ENCODE results near the gene JUND. TPM values are rescaled to one million over a fixed set of nuclear protein-coding genes. Genes with fewer than 3 reads are reported as not detected.

Gene JUND
- total RNA-seq, 4 donors from 2014 or later = 193 to 394 (median 316) TPM

- peaks cover 0 to 5% of the 10 kb centered on the region in 2 donors for H3K36me3 ChIP-seq
- peaks cover 33 to 73% of the 10 kb centered on the region in 2 donors for H3K4me1 ChIP-seq
- no peaks in the 10 kb centered on the region for H3K27me3 ChIP-seq
- 3 to 7% methylated on average over 20 to 29 of the region's 29 CpGs for WGBS, 2 donors
- no peaks in the 10 kb centered on the region for H3K9me3 ChIP-seq
- DNase-seq = peak; percentile 81
- TF ChIP-seq CTCF (IDR thresholded peaks at IDR 0.05) (peak in 1 of 6 experiments; percentile 4), POLR2A (IDR thresholded peaks at IDR 0.05) (peak; percentile 19 to 65)
- intact Hi-C loops (cut with DNase I) = no loop called here
- H3K27ac ChIP-seq = peak overlapping the region; percentile 92 to 98 (median 96)
- H3K4me3 ChIP-seq (replicated peaks in 1 of 3) = peak overlapping the region in 2 of 3 donors; percentile 5 to 17
These were observed 23.3 kb upstream of the JUND start for GRCh38 chr19:18304458-18305310.

GRCh38 chr19:18304208-18304457 is 22.7 kb upstream of the JUND start:
- Histone ChIP-seq H3K4me1 (peaks cover 33 to 73% of the 10 kb centered on the region in 2 donors), H3K9me3 (no peaks in the 10 kb centered on the region), H3K27me3 (no peaks in the 10 kb centered on the region), H3K4me3 (replicated peaks in 1 of 3) (peak overlapping the region in 1 of 3 donors; percentile 17), H3K27ac (peak overlapping the region; percentile 92 to 98 (median 96)), H3K36me3 (no peaks in the 10 kb centered on the region)
- WGBS, 2 donors = 7 to 25% methylated on average over 2 of the region's 2 CpGs
- intact Hi-C loops (cut with DNase I) = no loop called here
- peak in 1 of 2 donors; percentile 51 for DNase-seq
- no peak for TF ChIP-seq POLR2A (IDR thresholded peaks at IDR 0.05)

GRCh38 chr19:18301718-18302111 is 20.3 kb upstream of the JUND start:
- peak overlapping the region in 2 of 3 donors; percentile 46 to 66 for H3K27ac ChIP-seq
- 85 to 86% methylated on average over 4 of the region's 4 CpGs for whole genome bisulfite sequencing, 2 donors
- no peak overlapping the region for H3K4me3 ChIP-seq (replicated peaks in 1 of 3)
- TF ChIP-seq CTCF (IDR thresholded peaks at IDR 0.05) (no peak), POLR2A (IDR thresholded peaks at IDR 0.05) (no peak)
- intact Hi-C loops (cut with DNase I) = no loop called here
- no peaks in the 10 kb centered on the region for H3K9me3 ChIP-seq
- H3K4me1 ChIP-seq = peaks cover 32 to 67% of the 10 kb centered on the region in 2 donors
- no peaks in the 10 kb centered on the region for H3K27me3 ChIP-seq
- no peaks in the 10 kb centered on the region for H3K36me3 ChIP-seq
- no peak for DNase-seq

GRCh38 chr19:18300930-18301717 is 19.7 kb upstream of the JUND start:
- TF ChIP-seq CTCF (IDR thresholded peaks at IDR 0.05) (no peak), POLR2A (IDR thresholded peaks at IDR 0.05) (no peak)
- Histone ChIP-seq H3K27ac (peak overlapping the region; percentile 46 to 66 (median 47)), H3K4me3 (replicated peaks in 1 of 3) (no peak overlapping the region), H3K4me1 (peaks cover 26 to 61% of the 10 kb centered on the region in 2 donors), H3K9me3 (no peaks in the 10 kb centered on the region), H3K36me3 (no peaks in the 10 kb centered on the region), H3K27me3 (no peaks in the 10 kb centered on the region)
- WGBS, 2 donors = 65 to 68% methylated on average over 15 of the region's 18 CpGs
- peak; percentile 54 to 65 for DNase-seq
- intact Hi-C loops (cut with DNase I) = no loop called here

- Histone ChIP-seq H3K4me3 (replicated peaks in 1 of 3) (no peak overlapping the region), H3K27me3 (no peaks in the 10 kb centered on the region), H3K4me1 (peaks cover 18 to 46% of the 10 kb centered on the region in 2 donors), H3K27ac (no peak overlapping the region), H3K36me3 (no peaks in the 10 kb centered on the region), H3K9me3 (no peaks in the 10 kb centered on the region)
- intact Hi-C loops (cut with DNase I) = no loop called here
- TF ChIP-seq CTCF (IDR thresholded peaks at IDR 0.05) (no peak), POLR2A (IDR thresholded peaks at IDR 0.05) (no peak)
- DNase-seq = no peak
- 93 to 97% methylated on average over 8 to 9 of the region's 9 CpGs for WGBS, 2 donors
These were observed 18.2 kb upstream of the JUND start for GRCh38 chr19:18299654-18300053.
